ENCODE results near the gene DENND2C. TPM values are rescaled to one million over a fixed set of nuclear protein-coding genes. Genes with fewer than 3 reads are reported as not detected.

The DENND2C gene
- total and polyA plus RNA-seq, 2 of the 13 experiments (the other 11 are each of a cell fraction or from before 2014, with no cell fraction given): 0.08 to 0.33 TPM

GRCh38 chr1:114589122-114589521 is 80.7 kb downstream of the DENND2C start:
- no TSS peak for BruUV-seq (replicated peaks)
- no peaks in the 10 kb centered on the region for H3K9me3 ChIP-seq (ENCODE audit: low read length)

More at GRCh38 chr1:114589122-114589521, 80.7 kb downstream of the DENND2C start:
- ChIA-PET POLR2A (no interaction called here), CTCF (ENCODE audit: low intra/inter-chr PET ratio, low total read pairs) (no interaction called here)
- no peak overlapping the region for H3K27ac ChIP-seq (ENCODE audit: extremely low read length, insufficient read depth, low read length)
- TF ChIP-seq ZNF30 (CRISPR knock-in tag; IDR thresholded peaks at IDR 0.05) (no peak), ZNF564 (CRISPR knock-in tag; IDR thresholded peaks at IDR 0.05) (no peak), SRF (IDR thresholded peaks at IDR 0.05; ENCODE audit: low read depth, low read length) (no peak), NBN (conservative IDR thresholded peaks at IDR 0.05) (no peak), ZNF263 (CRISPR knock-in tag; IDR thresholded peaks at IDR 0.05) (no peak), PLSCR1 (CRISPR knock-in tag; IDR thresholded peaks at IDR 0.05; ENCODE audit: borderline replicate concordance) (no peak), ZNF333 (CRISPR knock-in tag; IDR thresholded peaks at IDR 0.05; ENCODE audit: borderline replicate concordance) (no peak), MBNL3 (CRISPR knock-in tag; conservative IDR thresholded peaks at IDR 0.05) (no peak), CC2D1A (CRISPR knock-in tag; IDR thresholded peaks at IDR 0.05) (no peak), ZFP91 (CRISPR knock-in tag; IDR thresholded peaks at IDR 0.05; ENCODE audit: borderline replicate concordance) (no peak), ZSCAN12 (CRISPR knock-in tag; IDR thresholded peaks at IDR 0.05) (no peak), HIVEP1 (CRISPR knock-in tag; IDR thresholded peaks at IDR 0.05) (no peak)
- H3K27me3 ChIP-seq (ENCODE audit: control insufficient read depth in 1 of 2, insufficient read depth in 2 of 2, low read length in 2 of 2): no peaks in the 10 kb centered on the region
- intact Hi-C loops (cut with micrococcal nuclease; ENCODE audit: unreplicated experiment): no loop called here
- in situ Hi-C loops (cut with HindIII; ENCODE audit: extremely low pct_ligation_motif_present, low pct_unique_long_range_greater_than_20kb): no loop called here
- FAIRE-seq: no peak
- H3K36me3 ChIP-seq (replicated peaks in 1 of 2; ENCODE audit: control insufficient read depth in 1 of 2, insufficient read depth in 2 of 2, low read length in 2 of 2): no peaks in the 10 kb centered on the region
- peaks cover 8% of the 10 kb centered on the region; the same call in 1 of the 2 replicates for H3K4me1 ChIP-seq (ENCODE audit: insufficient read depth, low read length)
- no peak overlapping the region for H2AFZ ChIP-seq (ENCODE audit: low read length)
- no peak for ATAC-seq
- no peak overlapping the region for H3K4me3 ChIP-seq (replicated peaks in 1 of 3; ENCODE audit: insufficient read depth in 1 of 3, low read depth in 2 of 3, low read length in 3 of 3)
- no peak overlapping the region for H3K4me2 ChIP-seq (ENCODE audit: low read depth, low read length)
- no peaks in the 10 kb centered on the region for H4K20me1 ChIP-seq (ENCODE audit: insufficient read depth, low read length)
- H3K79me2 ChIP-seq (ENCODE audit: insufficient read depth, low read length): no peaks in the 10 kb centered on the region
- no peak for DNase-seq (ENCODE audit: low spot score)
- 17% methylated on average over 3 of the region's 3 CpGs for WGBS (ENCODE audit: low lambda C conversion rate)
- H3K9ac ChIP-seq (ENCODE audit: insufficient read depth, low read depth, low read length): no peak overlapping the region
